Memory B cell (primary cell): Measurements from ENCODE around the gene FAM222B.

ENCODE experiments used
- ATAC-seq: fragments of 150-1000 bp; cut with Tn5 transposase; 2 replicates; pipeline ENCODE4 v1.10.0; 2021; ENCODE audit warnings: low read depth, mild to moderate bottlenecking, moderate library complexity
- DNase-seq, 2 donors: peaks; one replicate each; pipeline ENCODE4 v3.0.0; 2022; ENCODE audit warnings: low spot score in 2 of 2
- H3K27ac Mint-ChIP-seq: one replicate; pipeline ENCODE4 v1.8.0; 2022; ENCODE audit warnings: mild to moderate bottlenecking, moderate library complexity, mixed read lengths
- H3K27me3 Mint-ChIP-seq: one replicate; pipeline ENCODE4 v1.8.0; 2022; ENCODE audit warnings: mixed read lengths
- H3K36me3 Mint-ChIP-seq: one replicate; pipeline ENCODE4 v1.8.0; 2022; ENCODE audit warnings: mild to moderate bottlenecking, mixed read lengths
- H3K4me1 Mint-ChIP-seq: one replicate; pipeline ENCODE4 v1.8.0; 2022; ENCODE audit warnings: mixed read lengths
- H3K4me3 Mint-ChIP-seq: one replicate; pipeline ENCODE4 v1.8.0; 2022; ENCODE audit warnings: mild to moderate bottlenecking, moderate library complexity, mixed read lengths
- H3K9me3 Mint-ChIP-seq: one replicate; pipeline ENCODE4 v1.8.0; 2022; ENCODE audit warnings: mixed read lengths

The FAM222B gene

DNA sequence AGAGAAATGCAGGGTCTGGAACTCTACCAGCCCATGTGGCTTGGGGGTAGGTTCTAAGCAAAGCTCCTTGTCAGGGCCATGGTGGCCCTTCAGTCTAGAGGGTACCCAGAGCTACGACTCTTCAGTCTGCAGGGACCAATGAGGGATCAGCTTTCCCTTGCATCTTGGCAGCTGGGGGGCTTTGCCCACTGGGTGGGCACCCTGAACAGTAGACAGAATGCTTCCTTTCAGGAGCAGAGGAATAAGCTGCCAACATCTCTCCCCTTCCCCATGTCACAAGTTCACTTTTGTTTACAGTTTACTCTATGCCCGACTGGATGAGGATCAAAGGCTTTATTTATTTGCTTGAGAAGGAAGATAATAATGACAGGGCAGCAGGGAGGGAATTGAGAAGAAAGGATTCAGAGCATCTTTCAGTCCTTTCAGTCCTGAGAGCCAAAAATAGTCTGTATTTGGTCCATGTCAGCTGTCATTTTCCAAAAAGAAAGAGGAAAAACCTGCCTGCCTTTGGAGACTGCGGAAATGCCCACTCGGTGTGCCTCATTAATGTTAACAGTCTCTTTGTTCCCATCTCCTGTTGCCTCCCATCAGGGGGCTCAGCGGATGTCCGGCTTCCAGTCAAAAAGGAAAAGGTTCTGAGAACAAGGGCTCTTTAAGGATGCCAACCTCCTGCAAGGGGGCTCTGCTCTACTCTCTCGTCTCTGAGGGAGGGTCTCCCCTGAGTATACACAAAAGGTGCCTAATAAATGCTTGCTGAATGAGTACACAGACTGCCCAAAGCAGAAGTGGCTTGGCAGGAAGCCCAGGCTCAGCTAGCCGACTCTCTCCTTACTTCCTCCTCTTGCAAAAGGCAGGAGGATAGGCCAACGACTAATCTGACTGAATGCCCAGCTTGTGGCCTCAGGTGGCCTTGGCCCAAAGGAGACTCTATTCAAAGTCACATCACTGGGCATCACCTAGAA is 81.7 kb downstream of the FAM222B start:
- peaks cover 20% of the 10 kb centered on the region for H3K36me3 Mint-ChIP-seq
- peak overlapping the region; percentile 36 for H3K27ac Mint-ChIP-seq

DNA sequence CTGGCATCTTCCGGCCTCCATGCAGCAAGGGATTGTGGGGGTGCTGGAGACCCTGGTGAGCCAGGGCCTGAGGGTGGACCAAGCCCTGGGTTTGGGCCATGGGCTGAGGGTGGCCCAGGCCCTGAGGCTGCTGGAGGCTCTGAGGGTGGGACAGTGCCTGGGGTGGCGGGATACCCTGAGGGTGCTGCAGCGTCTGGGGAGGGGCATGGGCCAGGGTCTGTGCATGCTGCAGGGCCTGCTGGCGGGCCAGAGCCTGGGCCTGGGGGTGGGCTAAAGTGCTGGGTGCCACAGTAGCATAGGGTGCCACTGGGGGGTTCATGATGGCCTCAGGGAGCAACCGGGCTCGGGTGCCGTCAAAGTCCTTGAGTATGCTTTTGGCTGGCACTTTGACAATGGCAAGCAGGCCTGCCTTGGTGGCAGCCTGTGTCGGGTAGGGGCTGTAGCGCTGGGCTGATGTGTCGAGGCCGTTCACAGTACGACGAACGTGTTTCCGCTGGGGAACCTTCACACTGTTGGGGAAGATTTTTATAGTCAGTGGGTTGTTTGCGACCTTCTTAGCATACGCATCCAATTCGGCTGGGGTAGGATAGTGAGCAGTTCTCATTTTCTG is 83.2 kb downstream of the FAM222B start:
- ATAC-seq (no peak), DNase-seq (no peak)
- Mint-ChIP-seq H3K9me3 (no peaks in the 10 kb centered on the region), H3K27ac (peak overlapping the region; percentile 68), H3K4me3 (no peak overlapping the region), H3K27me3 (no peaks in the 10 kb centered on the region), H3K36me3 (peaks cover 16% of the 10 kb centered on the region), H3K4me1 (peaks cover 5% of the 10 kb centered on the region)

More for the DNA sequence above, 81.7 kb downstream of the FAM222B start:
- Mint-ChIP-seq H3K27me3 (no peaks in the 10 kb centered on the region), H3K9me3 (no peaks in the 10 kb centered on the region), H3K4me3 (no peak overlapping the region), H3K4me1 (peaks cover 5% of the 10 kb centered on the region)
- ATAC-seq (peak; percentile 29), DNase-seq (no peak)

DNA sequence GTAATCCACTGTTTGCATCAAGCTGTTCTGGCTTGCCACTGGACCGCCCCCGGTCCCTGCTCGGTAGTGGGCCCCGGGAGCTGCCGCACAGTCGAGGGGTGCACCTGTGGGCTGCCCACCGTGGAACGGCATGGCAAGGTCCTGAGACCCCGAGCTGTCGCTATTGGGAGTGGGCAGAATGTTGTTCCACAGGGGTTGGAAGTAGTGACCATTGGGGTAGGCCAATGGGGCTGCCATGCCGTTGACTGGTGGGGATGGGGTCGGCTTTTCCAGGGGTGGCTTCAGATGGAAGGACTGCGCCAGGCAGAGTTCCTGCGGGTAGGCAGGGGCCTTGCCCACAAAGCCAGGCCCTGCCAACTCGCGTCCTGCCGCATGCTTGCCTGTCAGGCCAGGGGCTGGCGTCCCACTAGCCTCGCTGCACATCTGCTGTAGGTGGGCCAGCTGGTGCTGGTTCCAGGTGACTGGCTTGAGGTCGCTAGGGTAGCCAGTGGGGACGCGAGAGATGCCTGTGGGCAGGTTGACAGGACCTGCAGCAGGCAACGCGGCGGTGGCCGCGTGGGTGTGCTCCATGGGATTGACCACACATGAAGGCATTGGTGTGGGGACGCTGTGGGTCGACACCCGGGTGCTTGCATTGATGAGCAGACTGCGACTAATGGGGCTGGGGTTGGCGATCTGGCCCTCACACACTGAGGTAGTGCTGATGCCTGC is 84.0 kb downstream of the FAM222B start:
- Mint-ChIP-seq H3K4me1 (peaks cover 3% of the 10 kb centered on the region), H3K36me3 (peaks cover 14% of the 10 kb centered on the region), H3K9me3 (no peaks in the 10 kb centered on the region), H3K27ac (no peak overlapping the region), H3K27me3 (no peaks in the 10 kb centered on the region), H3K4me3 (no peak overlapping the region)
- DNase-seq: no peak
- ATAC-seq: no peak

GRCh38 chr17:28756049-28756804 is 86.4 kb downstream of the FAM222B start:
- Mint-ChIP-seq H3K4me3 (no peak overlapping the region), H3K4me1 (peaks cover 1% of the 10 kb centered on the region), H3K27me3 (no peaks in the 10 kb centered on the region), H3K27ac (peak overlapping the region; percentile 68), H3K36me3 (peaks cover 14% of the 10 kb centered on the region), H3K9me3 (no peaks in the 10 kb centered on the region)
- ATAC-seq (no peak), DNase-seq (no peak)

DNA sequence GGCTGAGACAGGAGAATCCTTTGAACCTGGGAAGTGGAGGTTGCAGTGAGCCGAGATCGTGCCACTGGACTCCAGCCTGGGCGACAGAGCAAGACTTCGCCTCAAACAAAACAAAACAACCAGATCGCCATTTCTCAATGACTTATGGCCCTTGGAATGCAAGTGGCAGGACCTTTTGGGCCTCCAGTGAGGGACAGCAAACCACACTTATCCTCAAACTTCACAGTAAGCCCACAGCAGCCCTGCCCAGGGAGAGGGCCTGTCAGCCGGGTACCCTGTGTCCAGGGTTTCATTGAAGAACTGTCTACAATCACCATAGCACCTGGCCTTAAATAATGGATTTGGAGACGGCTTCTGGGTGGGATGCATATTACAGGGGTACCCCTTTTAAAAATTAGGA is 87.1 kb downstream of the FAM222B start:
- H3K9me3 Mint-ChIP-seq: no peaks in the 10 kb centered on the region
- H3K4me1 Mint-ChIP-seq: no peaks in the 10 kb centered on the region
- H3K27me3 Mint-ChIP-seq: no peaks in the 10 kb centered on the region
- peak overlapping the region; percentile 68 for H3K27ac Mint-ChIP-seq
- peaks cover 14% of the 10 kb centered on the region for H3K36me3 Mint-ChIP-seq
- H3K4me3 Mint-ChIP-seq: no peak overlapping the region
- ATAC-seq: no peak
- DNase-seq: no peak

DNA sequence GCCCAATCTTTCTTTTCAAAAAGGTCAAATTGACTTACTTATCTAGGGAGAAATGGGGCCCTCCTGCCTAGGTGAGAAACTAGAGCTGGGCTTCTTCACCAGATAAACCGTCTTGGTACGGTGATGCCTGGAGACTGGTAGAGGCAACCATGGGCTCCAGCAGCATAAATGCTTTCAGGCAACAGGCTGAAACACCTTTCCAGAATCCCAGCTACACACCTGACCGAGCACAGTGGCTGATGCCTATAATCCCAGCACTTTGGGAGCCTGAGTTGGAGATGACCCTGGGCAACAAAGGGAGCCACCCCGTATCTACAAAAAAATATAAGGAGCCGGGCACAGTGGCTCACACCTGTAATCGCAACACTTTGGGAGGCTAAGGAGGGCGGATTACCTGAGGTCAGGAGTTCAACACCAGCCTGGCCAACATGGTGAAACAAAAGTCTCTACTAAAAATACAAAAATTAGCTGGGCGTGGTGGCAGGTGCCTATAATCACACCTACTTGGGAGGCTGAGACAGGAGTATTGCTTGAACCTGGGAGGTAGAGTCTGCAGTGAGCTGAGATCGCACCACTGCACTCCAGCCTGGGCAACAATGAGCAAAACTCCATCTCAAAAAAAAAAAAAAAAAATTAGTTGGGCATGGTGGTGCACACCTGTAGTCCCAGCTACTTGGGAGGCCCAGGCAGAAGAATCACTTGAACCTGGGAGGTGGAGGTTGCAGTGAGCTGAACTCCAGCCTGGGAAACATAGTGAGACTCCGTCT is 90.8 kb downstream of the FAM222B start:
- ATAC-seq (no peak), DNase-seq (no peak)
- H3K4me1 Mint-ChIP-seq: peaks cover 9% of the 10 kb centered on the region
- no peaks in the 10 kb centered on the region for H3K9me3 Mint-ChIP-seq
- no peak overlapping the region for H3K27ac Mint-ChIP-seq
- H3K27me3 Mint-ChIP-seq: no peaks in the 10 kb centered on the region
- H3K4me3 Mint-ChIP-seq: no peak overlapping the region
- H3K36me3 Mint-ChIP-seq: peaks cover 11% of the 10 kb centered on the region

DNA sequence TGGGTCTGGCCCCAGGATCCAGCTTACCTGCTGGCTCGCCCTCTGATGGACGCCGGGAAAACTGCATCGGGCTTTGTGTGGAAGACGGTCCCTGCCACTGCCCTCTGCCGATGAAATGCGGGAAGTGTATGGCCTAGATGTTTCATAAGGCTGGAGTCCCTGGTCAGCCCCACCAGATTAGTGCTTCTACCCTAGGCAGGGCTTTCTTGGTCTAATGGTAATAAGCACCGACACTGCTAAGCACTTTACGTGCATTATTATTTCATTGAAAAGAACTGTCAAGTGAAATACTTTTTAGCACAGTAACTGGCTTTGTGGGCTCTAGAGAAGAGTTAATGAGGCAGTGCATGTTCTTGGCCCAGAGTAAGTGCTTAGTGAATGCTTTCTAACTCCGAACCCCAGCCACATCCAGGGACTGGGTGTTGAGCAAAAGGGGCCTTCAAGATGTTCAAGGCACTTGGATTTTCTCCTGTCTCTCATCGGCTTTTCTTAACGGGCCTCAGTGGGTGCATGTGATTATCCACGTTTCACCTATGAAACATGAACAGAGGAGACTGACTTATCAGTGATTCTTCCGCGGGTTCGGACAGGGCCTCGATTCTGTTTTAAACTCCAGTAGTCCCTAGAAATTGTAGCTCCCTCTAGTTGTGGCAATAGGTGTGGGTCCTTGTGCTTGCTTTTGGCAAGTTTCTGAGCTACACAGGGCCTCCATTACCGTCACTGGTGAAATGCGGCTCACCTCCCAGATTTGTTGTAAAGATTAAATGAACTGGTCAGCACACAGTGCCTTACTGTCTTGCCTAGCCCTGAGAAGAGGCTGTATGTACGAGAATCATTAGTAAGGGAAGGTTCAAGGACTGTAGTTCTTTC is 92.2 kb downstream of the FAM222B start:
- ATAC-seq (peak; percentile 72), DNase-seq (peak; percentile 92 to 93)
- H3K27me3 Mint-ChIP-seq: no peaks in the 10 kb centered on the region
- no peak overlapping the region for H3K4me3 Mint-ChIP-seq
- no peaks in the 10 kb centered on the region for H3K9me3 Mint-ChIP-seq
- H3K36me3 Mint-ChIP-seq: peaks cover 7% of the 10 kb centered on the region
- H3K27ac Mint-ChIP-seq: peak overlapping the region; percentile 62
- peaks cover 22% of the 10 kb centered on the region for H3K4me1 Mint-ChIP-seq

GRCh38 chr17:28749516-28750177 is 92.9 kb downstream of the FAM222B start:
- H3K4me1 Mint-ChIP-seq: peaks cover 23% of the 10 kb centered on the region
- DNase-seq (no peak), ATAC-seq (no peak)
- H3K27ac Mint-ChIP-seq: peak overlapping the region; percentile 62
- H3K9me3 Mint-ChIP-seq: no peaks in the 10 kb centered on the region
- no peak overlapping the region for H3K4me3 Mint-ChIP-seq
- no peaks in the 10 kb centered on the region for H3K27me3 Mint-ChIP-seq
- peaks cover 7% of the 10 kb centered on the region for H3K36me3 Mint-ChIP-seq

DNA sequence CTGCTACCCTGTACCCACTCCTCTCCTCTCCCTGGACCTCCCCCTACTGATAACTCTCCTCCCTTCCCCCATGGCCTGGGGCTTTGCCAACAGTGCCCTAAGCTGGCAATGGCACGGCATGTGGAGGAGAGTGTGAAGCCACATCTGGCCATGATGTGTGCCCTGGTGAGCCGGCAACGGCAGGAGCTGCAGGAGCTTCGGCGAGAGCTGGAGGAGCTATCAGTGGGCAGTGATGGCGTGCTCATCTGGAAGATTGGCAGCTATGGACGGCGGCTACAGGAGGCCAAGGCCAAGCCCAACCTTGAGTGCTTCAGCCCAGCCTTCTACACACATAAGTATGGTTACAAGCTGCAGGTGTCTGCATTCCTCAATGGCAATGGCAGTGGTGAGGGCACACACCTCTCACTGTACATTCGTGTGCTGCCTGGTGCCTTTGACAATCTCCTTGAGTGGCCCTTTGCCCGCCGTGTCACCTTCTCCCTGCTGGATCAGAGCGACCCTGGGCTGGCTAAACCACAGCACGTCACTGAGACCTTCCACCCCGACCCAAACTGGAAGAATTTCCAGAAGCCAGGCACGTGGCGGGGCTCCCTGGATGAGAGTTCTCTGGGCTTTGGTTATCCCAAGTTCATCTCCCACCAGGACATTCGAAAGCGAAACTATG is 93.6 kb downstream of the FAM222B start:
- no peak for DNase-seq
- H3K36me3 Mint-ChIP-seq: peaks cover 7% of the 10 kb centered on the region
- H3K27me3 Mint-ChIP-seq: no peaks in the 10 kb centered on the region
- no peaks in the 10 kb centered on the region for H3K9me3 Mint-ChIP-seq
- no peak for ATAC-seq
- peaks cover 23% of the 10 kb centered on the region for H3K4me1 Mint-ChIP-seq
- H3K4me3 Mint-ChIP-seq: no peak overlapping the region
- H3K27ac Mint-ChIP-seq: peak overlapping the region; percentile 62

DNA sequence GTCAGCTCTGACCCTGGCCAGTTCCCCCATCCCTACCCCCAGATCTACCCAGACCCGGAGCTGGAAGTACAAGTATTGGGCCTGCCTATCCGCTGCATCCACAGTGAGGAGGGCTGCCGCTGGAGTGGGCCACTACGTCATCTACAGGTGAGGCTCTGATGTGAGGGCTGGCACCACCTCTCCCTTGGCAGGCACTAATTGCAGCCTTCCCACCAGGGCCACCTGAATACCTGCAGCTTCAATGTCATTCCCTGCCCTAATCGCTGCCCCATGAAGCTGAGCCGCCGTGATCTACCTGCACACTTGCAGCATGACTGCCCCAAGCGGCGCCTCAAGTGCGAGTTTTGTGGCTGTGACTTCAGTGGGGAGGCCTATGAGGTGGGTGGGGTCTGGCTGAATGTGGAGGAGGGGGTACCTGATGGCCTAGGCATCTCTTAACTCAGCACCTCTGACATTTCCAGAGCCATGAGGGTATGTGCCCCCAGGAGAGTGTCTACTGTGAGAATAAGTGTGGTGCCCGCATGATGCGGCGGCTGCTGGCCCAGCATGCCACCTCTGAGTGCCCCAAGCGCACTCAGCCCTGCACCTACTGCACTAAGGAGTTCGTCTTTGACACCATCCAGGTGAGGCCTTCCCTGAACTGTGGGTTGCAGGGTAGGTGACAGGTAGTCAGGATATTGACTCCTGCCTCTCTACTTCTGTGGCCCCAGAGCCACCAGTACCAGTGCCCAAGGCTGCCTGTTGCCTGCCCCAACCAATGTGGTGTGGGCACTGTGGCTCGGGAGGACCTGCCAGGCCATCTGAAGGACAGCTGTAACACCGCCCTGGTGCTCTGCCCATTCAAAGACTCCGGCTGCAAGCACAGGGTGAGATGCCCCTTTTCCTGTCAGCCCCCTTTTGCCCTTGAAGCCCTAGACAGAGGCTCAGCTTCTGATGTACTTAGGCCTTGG is 94.5 kb downstream of the FAM222B start:
- ATAC-seq (no peak), DNase-seq (no peak)
- Mint-ChIP-seq H3K4me3 (no peak overlapping the region), H3K9me3 (no peaks in the 10 kb centered on the region), H3K36me3 (peaks cover 7% of the 10 kb centered on the region), H3K4me1 (peaks cover 25% of the 10 kb centered on the region), H3K27ac (peak overlapping the region; percentile 62), H3K27me3 (no peaks in the 10 kb centered on the region)
